H1 (cell line): ENCODE data around the gene KCNMB2. TPM values are rescaled to one million over a fixed set of nuclear protein-coding genes. Genes with fewer than 3 reads are reported as not detected.

ENCODE experiments used
- CTCF ChIA-PET: fragments of 300-600 bp; sonication (Branson Sonifier 250); formaldehyde crosslinking; loops from one replicate; lab custom pipeline; 2021; ENCODE audit not compliant: partially characterized antibody; lab: Charles Lee
- POLR2A ChIA-PET: fragments of 300-600 bp; sonication (Branson Sonifier 250); formaldehyde crosslinking; loops from one replicate; lab custom pipeline; 2021; ENCODE audit warnings: inconsistent platforms; ENCODE audit not compliant: partially characterized antibody; lab: Charles Lee
- DNase-seq, 2 experiments: peaks; one replicate each; pipeline versions ENCODE4 v3.0.0 to v3.0.0-alpha.2; 2010 to 2022; ENCODE audit warnings: low spot score in 2 of 2, low read depth in 1 of 2, mixed read lengths in 1 of 2
- FAIRE-seq: peaks from 2 replicates; lab custom pipeline; 2011; peaks lifted over from hg19 to GRCh38; lab: Jason Lieb, UNC
- H2AFZ ChIP-seq: 2 replicates; pipeline ENCODE4 v1.8.1; 2012; ENCODE audit warnings: low read length, inconsistent platforms
- H2AK5ac ChIP-seq: 2 replicates; pipeline ENCODE4 v1.6.1; 2013; ENCODE audit warnings: low read depth, low read length
- H2BK120ac ChIP-seq: replicated peaks from 2 replicates; pipeline ENCODE3; 2013; ENCODE audit warnings: low read depth, low read length, inconsistent platforms
- H2BK12ac ChIP-seq: 2 replicates; pipeline ENCODE4 v1.6.1; 2013; ENCODE audit warnings: low read depth, low read length
- H2BK15ac ChIP-seq: 2 replicates; pipeline ENCODE4 v1.6.1; 2013; ENCODE audit warnings: low read length
- H2BK20ac ChIP-seq: 2 replicates; pipeline ENCODE4 v1.6.1; 2013; ENCODE audit warnings: low read length
- H2BK5ac ChIP-seq: 2 replicates; pipeline ENCODE4 v1.6.1; 2013; ENCODE audit warnings: low read depth, low read length
- H3K14ac ChIP-seq: 2 replicates; pipeline ENCODE4 v1.6.1; 2013; ENCODE audit warnings: inconsistent platforms; ENCODE audit not compliant: insufficient read length
- H3K18ac ChIP-seq: 2 replicates; pipeline ENCODE4 v1.6.1; 2013; ENCODE audit warnings: low read length; ENCODE audit errors: extremely low read depth
- H3K23ac ChIP-seq: 2 replicates; pipeline ENCODE4 v1.6.1; 2013; ENCODE audit warnings: inconsistent platforms; ENCODE audit not compliant: insufficient read length
- H3K23me2 ChIP-seq: 2 replicates; pipeline ENCODE4 v1.6.1; 2013; ENCODE audit warnings: low read depth, low read length
- H3K27ac ChIP-seq: 2 replicates; pipeline ENCODE4 v1.6.1; 2011; ENCODE audit warnings: low read depth, low read length, inconsistent platforms
- H3K27me3 ChIP-seq, 4 experiments: replicated peaks in 1 of 4; 1 replicate in 1 of 4; 2 replicates in 3 of 4; pipeline versions ENCODE4 v1.6.1 to v1.8.1; 2011 to 2013; ENCODE audit warnings: low read length in 3 of 4, mild to moderate bottlenecking in 3 of 4, inconsistent platforms in 2 of 4, mixed read lengths in 2 of 4, moderate library complexity in 1 of 4; ENCODE audit not compliant: control insufficient read depth in 3 of 4, insufficient read depth in 3 of 4; ENCODE audit errors: extremely low read depth in 1 of 4
- H3K36me3 ChIP-seq, 4 experiments: 2 replicates each; pipeline versions ENCODE4 v1.6.1 to v1.8.1; 2011 to 2013; ENCODE audit warnings: mild to moderate bottlenecking in 4 of 4, low read length in 3 of 4, moderate library complexity in 2 of 4, control low read depth in 1 of 4, inconsistent platforms in 1 of 4; ENCODE audit not compliant: insufficient read depth in 4 of 4, control insufficient read depth in 2 of 4
- H3K4ac ChIP-seq: replicated peaks from 2 replicates; pipeline ENCODE3; 2013; ENCODE audit warnings: low read length, low read depth, mixed read lengths, inconsistent platforms; ENCODE audit not compliant: insufficient read length
- H3K4me1 ChIP-seq, 4 experiments: replicated peaks in 1 of 4; 1 replicate in 1 of 4; 2 replicates in 3 of 4; pipeline versions ENCODE4 v1.6.1 to v1.8.1; 2011 to 2013; ENCODE audit warnings: low read length in 3 of 4, inconsistent platforms in 2 of 4, mixed read lengths in 1 of 4; ENCODE audit not compliant: insufficient read depth in 4 of 4, control insufficient read depth in 3 of 4
- H3K4me2 ChIP-seq, 2 experiments: 2 replicates each; pipeline versions ENCODE4 v1.6.1 to v1.8.1; 2011 to 2013; ENCODE audit warnings: low read depth in 2 of 2, low read length in 2 of 2, control low read depth in 1 of 2, inconsistent platforms in 1 of 2, mild to moderate bottlenecking in 1 of 2; ENCODE audit not compliant: insufficient read depth in 1 of 2
- H3K4me3 ChIP-seq, 4 experiments: fragments of 200-600, 300-600 bp in 1 of 4; sonication (generic), shearing (Covaris generic), sonication (Bioruptor Twin) in 1 of 4; 2 replicates each; pipeline versions ENCODE4 v1.5.1 to v1.8.1; 2011 to 2016; ENCODE audit warnings: low read length in 4 of 4, low read depth in 3 of 4, control low read depth in 2 of 4, inconsistent platforms in 2 of 4, mild to moderate bottlenecking in 2 of 4, mixed read lengths in 1 of 4, moderate library complexity in 1 of 4; ENCODE audit not compliant: insufficient read depth in 2 of 4; ENCODE audit errors: extremely low read depth in 1 of 4
- H3K56ac ChIP-seq: replicated peaks from 2 replicates; pipeline ENCODE3; 2013; ENCODE audit warnings: low read depth, mild to moderate bottlenecking, mixed read lengths, low read length, inconsistent platforms; ENCODE audit not compliant: insufficient read length
- H3K79me1 ChIP-seq: 2 replicates; pipeline ENCODE4 v1.6.1; 2013; ENCODE audit warnings: low read depth, low read length, control low read depth
- H3K79me2 ChIP-seq, 2 experiments: 2 replicates each; pipeline versions ENCODE4 v1.6.1 to v1.8.1; 2012 to 2013; ENCODE audit warnings: low read length in 2 of 2, mild to moderate bottlenecking in 2 of 2, inconsistent platforms in 1 of 2; ENCODE audit not compliant: insufficient read depth in 2 of 2, control insufficient read depth in 1 of 2
- H3K9ac ChIP-seq, 4 experiments: replicated peaks in 1 of 4; 1 replicate in 1 of 4; 2 replicates in 3 of 4; pipeline versions ENCODE4 v1.6.1 to v1.8.1; 2011 to 2013; ENCODE audit warnings: low read depth in 3 of 4, low read length in 3 of 4, control low read depth in 2 of 4, mild to moderate bottlenecking in 2 of 4, moderate library complexity in 2 of 4, inconsistent platforms in 1 of 4; ENCODE audit errors: extremely low read depth in 1 of 4
- H3K9me3 ChIP-seq, 2 experiments: 2 replicates each; pipeline versions ENCODE4 v1.6.1 to v1.8.1; 2012 to 2013; ENCODE audit warnings: mild to moderate bottlenecking in 2 of 2, moderate library complexity in 2 of 2, control low read depth in 1 of 2, inconsistent platforms in 1 of 2, low read depth in 1 of 2, low read length in 1 of 2, mixed read lengths in 1 of 2; ENCODE audit not compliant: insufficient read depth in 2 of 2
- H4K20me1 ChIP-seq, 2 experiments: replicated peaks in 1 of 2; 2 replicates each; pipeline versions ENCODE3 to v1.8.1; 2011 to 2013; ENCODE audit warnings: inconsistent platforms in 2 of 2, low read length in 2 of 2, mild to moderate bottlenecking in 1 of 2; ENCODE audit not compliant: insufficient read depth in 2 of 2, control insufficient read depth in 1 of 2
- H4K5ac ChIP-seq: 2 replicates; pipeline ENCODE4 v1.6.1; 2013; ENCODE audit warnings: low read length, low read depth, mixed read lengths, inconsistent platforms; ENCODE audit not compliant: insufficient read length
- H4K8ac ChIP-seq: 2 replicates; pipeline ENCODE4 v1.8.0; 2013; ENCODE audit warnings: mild to moderate bottlenecking, moderate library complexity, low read length, inconsistent platforms; ENCODE audit not compliant: insufficient read depth; ENCODE audit errors: extremely low read depth
- H4K91ac ChIP-seq: replicated peaks from 2 replicates; pipeline ENCODE3; 2013; ENCODE audit warnings: low read length, mixed read lengths, inconsistent platforms; ENCODE audit not compliant: insufficient read length
- ATF3 ChIP-seq: IDR thresholded peaks from 2 replicates; pipeline ENCODE4 v1.6.1; 2011; ENCODE audit warnings: low read depth, mild to moderate bottlenecking, low read length; ENCODE audit not compliant: insufficient read depth
- JUN ChIP-seq: IDR thresholded peaks from 2 replicates; pipeline ENCODE4 v1.6.1; 2011; ENCODE audit warnings: low read depth, mild to moderate bottlenecking, improper control_type of control experiment, low read length
- NANOG ChIP-seq: IDR thresholded peaks from 2 replicates; pipeline ENCODE4 v1.6.1; 2011; ENCODE audit warnings: low read length, low read depth, mild to moderate bottlenecking, inconsistent platforms; ENCODE audit not compliant: insufficient read depth, poor library complexity, severe bottlenecking
- RNF2 ChIP-seq: fragments of 200-900, 300-1000 bp; sonication (generic); IDR thresholded peaks from 2 replicates; pipeline ENCODE4 v1.7.1; 2016; ENCODE audit warnings: borderline replicate concordance, low read depth, mild to moderate bottlenecking, antibody characterized with exemption, low read length; ENCODE audit not compliant: poor library complexity, severe bottlenecking; ENCODE audit errors: missing control alignments
- SIN3A ChIP-seq, 2 experiments: IDR thresholded peaks in 1 of 2; conservative IDR thresholded peaks in 1 of 2; 2 replicates each; pipeline ENCODE4 v1.6.1; 2011 to 2012; ENCODE audit warnings: low read length in 2 of 2, improper control_type of control experiment in 1 of 2, low read depth in 1 of 2, mild to moderate bottlenecking in 1 of 2
- WGBS, 2 experiments: shearing (Covaris generic) in 1 of 2; methylation state at CpG; one replicate each; pipeline versions ENCODE4 v1.1.6 to v1.1.7; 2013 to 2015; ENCODE audit warnings: low lambda C conversion rate in 2 of 2, mixed read lengths in 2 of 2, inconsistent platforms in 1 of 2, low coverage in 1 of 2, missing lambda C conversion rate in 1 of 2; ENCODE audit not compliant: insufficient replicate concordance in 2 of 2, insufficient coverage in 1 of 2, insufficient read length in 1 of 2; ENCODE audit errors: extremely low coverage in 1 of 2, missing lambda C conversion rate in 1 of 2; 5-methylcytosine and 5-hydroxymethylcytosine counted together
- polyA plus RNA-seq, 7 experiments: library from polyadenylated mRNA; depleted of rRNA in 3 of 7; stranded (reverse) in 5 of 7; unstranded in 2 of 7; fragments of >200 nt in 5 of 7; fragments of 200-250 nt in 2 of 7; gene quantifications; 1 replicate in 5 of 7; 2 replicates in 1 of 7; 4 replicates in 1 of 7; pipeline versions ENCODE4 v1.2.1 to v1.2.3, GENCODE V29; 2011 to 2013; ENCODE audit warnings: missing spikeins in 2 of 7, mixed read lengths in 2 of 7
- total RNA-seq: library from RNA; stranded (reverse); fragmentation: NEBNext Ultra II Directional; extraction: Animal tissue kit (Norgen Biotek cat#: 25700); gene quantifications from 2 replicates; pipeline ENCODE4 v1.2.1, GENCODE V29; 2021

The KCNMB2 gene
- total and polyA plus RNA-seq, 2 of the 8 experiments (the other 6 are each of a cell fraction or from before 2014, with no cell fraction given): not detected

GRCh38 chr3:178739720-178740119, 203.5 kb downstream of the KCNMB2 start:
- Histone ChIP-seq H3K9ac (no peak overlapping the region), H3K9me3 (no peaks in the 10 kb centered on the region), H2AK5ac (no peak overlapping the region), H4K8ac (no peak overlapping the region), H2AFZ (no peak overlapping the region), H3K36me3 (no peaks in the 10 kb centered on the region), H3K4me3 (no peak overlapping the region), H3K23me2 (no peaks in the 10 kb centered on the region), H4K5ac (no peak overlapping the region), H2BK15ac (no peak overlapping the region), H3K4me1 (peaks cover 0 to 3% (median 0%) of the 10 kb centered on the region in 4 experiments; a peak in 1 of 7 replicates), H3K4me2 (no peak overlapping the region), H3K79me2 (no peaks in the 10 kb centered on the region), H3K4ac (no peak overlapping the region), H4K20me1 (no peaks in the 10 kb centered on the region), H3K18ac (no peak overlapping the region), H3K56ac (no peak overlapping the region), H2BK20ac (no peak overlapping the region), H3K14ac (no peak overlapping the region), H3K23ac (no peak overlapping the region), H2BK120ac (no peak overlapping the region), H3K27me3 (no peaks in the 10 kb centered on the region), H2BK5ac (no peak overlapping the region), H3K27ac (no peak overlapping the region), H3K79me1 (no peaks in the 10 kb centered on the region), H2BK12ac (no peak overlapping the region), H4K91ac (no peak overlapping the region)
- FAIRE-seq (no peak), DNase-seq (no peak)
- POLR2A ChIA-PET: no interaction called here
- CTCF ChIA-PET: interaction anchor here (0.7 kb wide), 1 partner anchor 288 kb away, joined by 3 read pairs; no protein-coding TSS in a partner anchor
- 90% methylated on average over 3 of the region's 3 CpGs; no CpG with 5 or more reads in 1 of the 2 experiments for WGBS, 2 experiments
- TF ChIP-seq SIN3A (conservative IDR thresholded peaks at IDR 0.05 in 1 of 2, IDR thresholded peaks at IDR 0.05 in 1 of 2; ENCODE audit: low read depth in 1 of 2, low read length in 2 of 2): no peak
- no peak for TF ChIP-seq JUN
- no peak for TF ChIP-seq RNF2
- TF ChIP-seq NANOG: no peak
- TF ChIP-seq ATF3: no peak
